HG03039 (cell line): ENCODE data around the gene CHID1.
A peak's percentile ranks its signal among the peaks of the same experiment; 100 is the strongest.

ENCODE experiments used
- ATAC-seq: cut with Tn5 transposase; IDR thresholded peaks from one replicate; pipeline ENCODE4 v1.9.1; 2021; ENCODE audit warnings: mild to moderate bottlenecking, moderate library complexity; ENCODE audit not compliant: unreplicated experiment

Gene CHID1

GRCh38 chr11:910589-911030 is at the start of gene CHID1:
TSS of gene CHID1 (minus strand) at chr11:910810. CDS start at chr11:904816, 5,994 bp downstream.
- peak; percentile 78 for ATAC-seq

GRCh38 chr11:959608-960007 is 49.0 kb upstream of the CHID1 start:
- no peak for ATAC-seq

- no peak for ATAC-seq
Measured at GRCh38 chr11:959027-959426, 48.4 kb upstream of the CHID1 start.

- ATAC-seq: no peak
Measured at GRCh38 chr11:958101-958500, 47.5 kb upstream of the CHID1 start.

GRCh38 chr11:957212-957920 is 46.8 kb upstream of the CHID1 start:
- ATAC-seq: no peak

- ATAC-seq: no peak
Measured at GRCh38 chr11:955154-956063, 44.8 kb upstream of the CHID1 start.

- no peak for ATAC-seq
Measured at GRCh38 chr11:954392-955153, 44.0 kb upstream of the CHID1 start.

GRCh38 chr11:953512-953911 is 42.9 kb upstream of the CHID1 start:
- ATAC-seq: no peak

- no peak for ATAC-seq
Measured at GRCh38 chr11:952406-953385, 42.1 kb upstream of the CHID1 start.

GRCh38 chr11:951507-951906 is 40.9 kb upstream of the CHID1 start:
- ATAC-seq: no peak

- ATAC-seq: no peak
Measured at GRCh38 chr11:947744-948143, 37.1 kb upstream of the CHID1 start.

GRCh38 chr11:945986-946385 is 35.4 kb upstream of the CHID1 start:
- no peak for ATAC-seq

GRCh38 chr11:944711-945470 is 34.3 kb upstream of the CHID1 start:
- ATAC-seq: no peak

- ATAC-seq: no peak
Measured at GRCh38 chr11:942823-943222, 32.2 kb upstream of the CHID1 start.

- ATAC-seq: no peak
Measured at GRCh38 chr11:940496-941135, 30.0 kb upstream of the CHID1 start.

GRCh38 chr11:937841-938261 is 27.2 kb upstream of the CHID1 start:
- ATAC-seq: no peak

- ATAC-seq: no peak
Measured at GRCh38 chr11:936199-936598, 25.6 kb upstream of the CHID1 start.

- ATAC-seq: no peak
Measured at GRCh38 chr11:934527-934926, 23.9 kb upstream of the CHID1 start.

- ATAC-seq: no peak
Measured at GRCh38 chr11:933936-934335, 23.3 kb upstream of the CHID1 start.
